Measurements from ENCODE around the gene MPO.

Gene MPO

DNA sequence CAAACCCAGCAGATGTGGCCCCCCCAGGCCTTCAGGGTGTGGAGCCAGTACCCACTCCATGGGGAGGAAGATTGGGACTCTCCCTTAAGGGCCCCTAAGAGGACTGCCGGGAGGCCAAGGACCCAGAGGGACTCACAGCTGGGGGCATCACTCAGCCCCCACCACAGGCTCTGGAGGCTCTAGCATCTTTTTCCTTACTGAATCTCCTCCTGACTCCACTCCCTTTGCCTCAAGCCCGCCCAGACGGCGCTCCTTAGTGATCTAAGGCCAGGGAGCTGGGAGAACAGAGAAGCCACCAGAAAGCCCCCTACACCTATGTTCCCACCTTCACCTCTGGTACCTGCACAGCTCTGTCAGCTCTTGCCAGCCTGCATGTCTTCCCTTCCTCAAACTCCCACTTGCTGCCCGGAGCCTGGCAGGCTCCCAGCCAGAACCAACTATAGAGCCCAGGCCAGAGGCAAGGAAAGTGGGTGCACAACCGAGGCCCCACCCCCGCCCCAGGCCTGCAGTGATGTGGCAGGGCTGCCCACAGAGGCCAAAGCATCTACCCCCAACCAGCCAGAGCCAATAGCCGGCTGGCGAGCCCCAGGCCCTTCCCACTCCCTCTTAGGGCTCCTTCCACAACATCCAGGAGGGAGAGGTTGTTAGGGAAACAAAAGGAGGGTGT lies 22.3 kb upstream of the MPO start:
- ChIA-PET POLR2A (no interaction called here), CTCF (interaction anchor here (0.7 to 5.2 kb wide), 21 partner anchors 7 to 343 kb away, joined by 3 to 68 read pairs (median 5); partner anchors contain the start of gene RNF43)
- no peak for DNase-seq (ENCODE audit: extremely low spot score)
- TF ChIP-seq, protein P1, sequence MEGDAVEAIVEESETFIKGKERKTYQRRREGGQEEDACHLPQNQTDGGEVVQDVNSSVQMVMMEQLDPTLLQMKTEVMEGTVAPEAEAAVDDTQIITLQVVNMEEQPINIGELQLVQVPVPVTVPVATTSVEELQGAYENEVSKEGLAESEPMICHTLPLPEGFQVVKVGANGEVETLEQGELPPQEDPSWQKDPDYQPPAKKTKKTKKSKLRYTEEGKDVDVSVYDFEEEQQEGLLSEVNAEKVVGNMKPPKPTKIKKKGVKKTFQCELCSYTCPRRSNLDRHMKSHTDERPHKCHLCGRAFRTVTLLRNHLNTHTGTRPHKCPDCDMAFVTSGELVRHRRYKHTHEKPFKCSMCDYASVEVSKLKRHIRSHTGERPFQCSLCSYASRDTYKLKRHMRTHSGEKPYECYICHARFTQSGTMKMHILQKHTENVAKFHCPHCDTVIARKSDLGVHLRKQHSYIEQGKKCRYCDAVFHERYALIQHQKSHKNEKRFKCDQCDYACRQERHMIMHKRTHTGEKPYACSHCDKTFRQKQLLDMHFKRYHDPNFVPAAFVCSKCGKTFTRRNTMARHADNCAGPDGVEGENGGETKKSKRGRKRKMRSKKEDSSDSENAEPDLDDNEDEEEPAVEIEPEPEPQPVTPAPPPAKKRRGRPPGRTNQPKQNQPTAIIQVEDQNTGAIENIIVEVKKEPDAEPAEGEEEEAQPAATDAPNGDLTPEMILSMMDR (IDR thresholded peaks at IDR 0.05; ENCODE audit: control extremely low read depth, extremely low read depth, low read depth, missing control alignments) = no peak

DNA sequence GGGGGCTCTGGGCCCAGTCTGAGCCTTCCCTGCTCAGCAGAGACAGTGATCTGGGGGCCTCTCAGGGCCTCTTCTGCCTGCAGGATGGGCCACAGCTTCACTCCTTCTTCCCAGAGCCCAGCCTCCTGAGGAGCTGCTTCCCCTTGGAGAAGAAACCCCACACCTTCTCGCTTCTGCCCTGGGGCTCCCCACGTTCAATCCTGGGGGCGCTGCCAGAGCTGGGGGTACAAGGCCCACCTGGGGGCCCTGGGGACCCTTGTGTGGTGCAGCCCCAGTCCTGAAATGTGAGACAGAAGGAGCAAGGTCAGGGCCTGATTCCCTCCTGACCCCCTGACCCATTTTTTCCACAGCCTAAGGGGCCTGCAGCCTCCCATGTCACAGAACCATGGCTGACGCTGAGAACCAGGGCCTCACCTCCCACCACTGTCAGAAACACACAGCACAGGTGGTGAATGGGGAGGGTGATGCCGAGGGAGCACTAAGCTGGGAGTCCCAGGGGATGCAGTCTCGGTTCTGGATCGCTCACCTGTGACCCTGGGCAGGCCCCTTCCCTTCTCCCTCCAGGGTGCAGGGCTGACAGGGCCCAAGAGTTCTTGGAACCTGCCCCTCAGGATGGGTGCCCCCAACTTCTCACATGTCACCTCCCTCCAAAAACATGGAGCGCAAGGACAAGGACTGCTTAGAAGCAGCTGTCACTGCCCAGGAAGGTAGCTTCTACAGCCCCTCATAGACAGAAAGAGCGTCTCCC lies 21.6 kb upstream of the MPO start:
- ChIA-PET CTCF (interaction anchor here (0.7 to 5.2 kb wide), 6 partner anchors 13 to 145 kb away, joined by 3 to 68 read pairs (median 10); partner anchors contain the start of gene RNF43), POLR2A (interaction anchor here (1.0 kb wide), 1 partner anchor 30 kb away, joined by 3 read pairs; no protein-coding TSS in a partner anchor)
- DNase-seq (ENCODE audit: extremely low spot score) = no peak
- TF ChIP-seq, protein P1 (IDR thresholded peaks at IDR 0.05; ENCODE audit: control extremely low read depth, extremely low read depth, low read depth, missing control alignments) = no peak

DNA sequence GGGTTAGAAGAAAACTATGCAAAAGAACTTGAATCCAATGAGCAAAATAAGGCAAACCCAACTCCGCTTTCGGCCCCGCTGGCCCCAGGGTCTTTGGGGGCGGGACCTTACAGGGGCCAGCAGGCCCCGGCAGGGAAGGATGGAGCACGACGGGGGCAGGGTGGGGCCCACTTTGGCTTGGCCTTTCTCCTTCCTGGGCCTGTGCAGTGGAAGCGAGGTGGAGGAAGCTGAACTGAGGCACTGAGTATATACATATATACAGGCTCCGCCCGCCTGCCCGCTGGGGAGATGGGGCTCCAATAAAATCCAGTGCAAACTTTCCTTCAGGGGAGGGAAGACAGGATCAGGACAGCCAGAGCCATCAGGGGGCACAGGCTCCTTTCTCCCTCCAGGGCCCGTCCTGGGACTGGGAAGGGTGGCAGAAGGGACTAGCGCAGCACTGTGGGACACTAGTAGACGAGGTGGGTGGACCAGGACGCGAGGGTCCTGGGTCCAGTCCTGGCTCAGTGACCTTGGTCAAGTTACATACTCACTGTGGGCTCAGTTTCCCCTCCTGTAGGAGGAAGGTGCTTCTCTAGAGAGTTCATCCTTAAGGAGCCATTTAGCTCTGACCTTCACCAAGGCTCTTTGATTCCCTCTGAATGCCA lies 20.9 kb upstream of the MPO start:
- no peak for DNase-seq (ENCODE audit: extremely low spot score)
- ChIA-PET CTCF (interaction anchor here (2.0 to 5.2 kb wide), 4 partner anchors 14 to 146 kb away, joined by 4 to 68 read pairs (median 16); no protein-coding TSS in a partner anchor), POLR2A (interaction anchor here (1.0 kb wide), 1 partner anchor 31 kb away, joined by 3 read pairs; no protein-coding TSS in a partner anchor)
- TF ChIP-seq, protein P1 (IDR thresholded peaks at IDR 0.05; ENCODE audit: control extremely low read depth, extremely low read depth, low read depth, missing control alignments) = no peak

DNA sequence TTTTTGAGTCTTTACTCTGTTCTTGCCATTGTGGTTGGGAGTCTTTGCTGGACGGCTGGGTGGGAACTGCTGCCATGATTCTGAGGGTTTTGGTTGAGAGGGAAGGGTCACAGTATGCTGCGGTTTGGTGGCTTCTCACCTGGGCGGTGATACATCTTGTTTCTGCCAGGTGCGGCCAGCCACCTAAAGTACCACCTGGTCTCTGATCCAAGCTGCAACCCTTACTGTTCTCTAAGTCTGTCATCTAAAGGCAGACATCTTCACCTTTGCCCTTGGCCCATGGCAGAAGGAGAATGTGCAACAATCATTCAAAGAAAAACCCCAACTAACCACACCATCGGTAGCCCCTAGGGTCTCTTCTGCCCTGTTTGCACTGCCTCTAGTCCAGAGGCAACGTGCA lies 19.6 kb upstream of the MPO start:
- DNase-seq (ENCODE audit: extremely low spot score) = no peak
- ChIA-PET CTCF (interaction anchor here (2.0 kb wide), 1 partner anchor 50 kb away, joined by 4 read pairs; no protein-coding TSS in a partner anchor), POLR2A (no interaction called here)
- TF ChIP-seq, protein P1 (IDR thresholded peaks at IDR 0.05; ENCODE audit: control extremely low read depth, extremely low read depth, low read depth, missing control alignments) = no peak

DNA sequence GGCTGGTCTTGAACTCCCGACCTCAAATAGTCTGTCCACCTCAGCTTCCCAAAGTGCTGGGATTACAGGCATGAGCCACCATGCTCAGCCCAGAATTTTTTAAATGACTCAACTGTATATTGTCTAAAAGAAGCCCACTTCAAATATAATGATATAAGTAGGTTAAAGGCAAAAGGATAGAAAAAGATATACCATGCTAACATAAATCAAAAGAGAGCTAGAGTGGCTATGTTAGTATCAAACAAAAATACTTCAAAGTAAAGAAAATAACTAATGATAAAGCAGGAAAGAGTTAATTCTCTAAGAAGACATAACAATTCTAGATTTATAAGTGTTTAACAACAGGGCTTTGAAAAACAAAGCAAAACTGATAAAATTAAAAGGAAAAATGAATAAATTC lies 13.3 kb upstream of the MPO start:
- TF ChIP-seq, protein P1 (IDR thresholded peaks at IDR 0.05; ENCODE audit: control extremely low read depth, extremely low read depth, low read depth, missing control alignments) = no peak
- CTCF ChIA-PET = interaction anchor here (1.0 to 1.3 kb wide), 3 partner anchors 9 to 23 kb away, joined by 3 to 7 read pairs (median 4); no protein-coding TSS in a partner anchor
- POLR2A ChIA-PET = no interaction called here
- no peak for DNase-seq (ENCODE audit: extremely low spot score)

DNA sequence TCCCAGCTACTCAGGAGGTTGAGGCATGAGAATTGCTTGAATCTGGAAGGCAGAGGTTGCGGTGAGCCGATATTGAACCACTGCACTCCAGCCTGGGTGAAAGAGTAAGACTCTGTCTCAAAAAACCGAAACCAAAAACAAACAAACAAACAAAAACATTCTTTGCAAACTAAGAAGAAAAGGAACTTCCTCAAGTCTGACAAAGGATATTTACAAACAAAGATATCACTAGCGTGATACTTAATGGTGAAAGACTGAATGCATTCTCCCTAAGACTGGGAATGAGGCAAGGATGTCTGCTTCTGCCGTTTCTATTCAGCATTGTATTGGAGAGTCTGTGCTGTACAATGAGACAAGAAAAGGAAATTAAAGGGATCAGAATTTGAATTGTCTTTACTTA lies 10.5 kb upstream of the MPO start:
- ChIA-PET POLR2A (no interaction called here), CTCF (interaction anchor here (2.8 kb wide), 1 partner anchor 13 kb away, joined by 13 read pairs; no protein-coding TSS in a partner anchor)
- DNase-seq (ENCODE audit: extremely low spot score) = no peak
- TF ChIP-seq, protein P1 (IDR thresholded peaks at IDR 0.05; ENCODE audit: control extremely low read depth, extremely low read depth, low read depth, missing control alignments) = no peak
